GM21381 (cell line): Measurements from ENCODE around the gene MOSPD2.

ENCODE experiments used
- ATAC-seq: cut with Tn5 transposase; IDR thresholded peaks from one replicate; pipeline ENCODE4 v1.9.1; 2021; ENCODE audit warnings: mild to moderate bottlenecking, moderate library complexity; ENCODE audit not compliant: unreplicated experiment

The MOSPD2 gene

DNA sequence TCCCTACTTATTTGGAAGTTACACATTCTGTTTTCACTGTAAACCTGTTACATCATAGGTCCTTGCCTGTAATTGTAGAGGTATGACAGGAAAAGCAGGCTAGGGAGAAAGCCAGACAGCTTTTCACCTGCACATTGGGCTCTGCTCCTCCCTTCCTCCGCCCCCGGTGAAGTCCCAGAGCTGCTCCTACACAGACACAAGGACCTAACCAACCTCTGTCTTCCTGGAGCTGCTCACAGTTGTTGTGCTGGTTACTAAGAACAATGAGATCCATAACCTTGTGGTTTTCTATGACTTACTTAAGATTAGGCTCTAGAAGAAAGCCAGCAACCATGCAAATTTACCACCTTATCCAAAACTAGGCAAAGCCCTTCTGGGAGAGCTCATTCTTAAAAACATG, 40.0 kb downstream of the MOSPD2 start:
- no peak for ATAC-seq

DNA sequence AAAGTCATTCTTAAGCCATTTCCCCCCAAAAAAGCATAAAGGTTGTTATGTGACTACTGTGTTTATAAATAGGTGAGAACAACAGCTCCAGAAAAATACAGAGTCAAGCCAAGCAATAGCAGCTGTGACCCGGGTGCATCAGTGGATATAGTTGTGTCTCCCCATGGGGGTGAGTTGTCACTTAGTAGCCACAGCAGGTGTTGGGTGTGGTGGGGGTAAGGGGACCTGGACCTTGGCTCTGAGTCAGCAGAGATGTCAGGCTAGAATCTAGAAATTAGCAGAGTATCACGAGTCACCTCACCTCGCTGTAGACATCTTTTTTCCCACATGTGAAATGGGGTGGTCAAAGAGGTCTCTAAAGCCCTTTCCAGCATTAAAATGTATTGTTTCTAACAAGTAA, 42.4 kb downstream of the MOSPD2 start:
- ATAC-seq: no peak

DNA sequence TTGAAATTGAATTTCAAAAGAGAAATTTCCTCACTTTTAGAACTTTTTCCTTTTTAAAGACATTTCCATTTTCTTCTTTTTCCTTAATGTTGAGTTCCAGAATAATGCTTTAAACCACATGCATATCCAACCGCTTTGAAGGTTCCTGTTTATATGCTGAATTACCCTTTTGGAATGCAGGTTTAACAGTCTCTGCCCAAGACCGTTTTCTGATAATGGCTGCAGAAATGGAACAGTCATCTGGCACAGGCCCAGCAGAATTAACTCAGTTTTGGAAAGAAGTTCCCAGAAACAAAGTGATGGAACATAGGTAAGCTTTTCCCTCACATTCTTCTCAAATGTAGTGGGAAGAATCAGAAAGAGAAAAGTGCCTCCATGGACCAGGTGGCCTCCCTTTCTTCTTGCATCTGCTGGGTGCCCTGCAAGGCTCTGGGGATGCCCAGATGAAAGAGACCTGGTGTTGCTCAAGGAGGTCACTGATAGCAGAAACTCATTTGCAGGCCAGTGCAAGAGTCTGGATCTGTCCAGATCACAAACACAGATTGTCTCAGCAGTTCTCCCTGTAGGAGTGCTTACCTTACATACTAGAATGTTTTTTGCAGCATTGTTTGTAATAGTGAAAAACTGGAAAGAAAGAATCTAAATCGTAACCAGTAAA, 42.9 kb downstream of the MOSPD2 start:
- ATAC-seq: no peak

DNA sequence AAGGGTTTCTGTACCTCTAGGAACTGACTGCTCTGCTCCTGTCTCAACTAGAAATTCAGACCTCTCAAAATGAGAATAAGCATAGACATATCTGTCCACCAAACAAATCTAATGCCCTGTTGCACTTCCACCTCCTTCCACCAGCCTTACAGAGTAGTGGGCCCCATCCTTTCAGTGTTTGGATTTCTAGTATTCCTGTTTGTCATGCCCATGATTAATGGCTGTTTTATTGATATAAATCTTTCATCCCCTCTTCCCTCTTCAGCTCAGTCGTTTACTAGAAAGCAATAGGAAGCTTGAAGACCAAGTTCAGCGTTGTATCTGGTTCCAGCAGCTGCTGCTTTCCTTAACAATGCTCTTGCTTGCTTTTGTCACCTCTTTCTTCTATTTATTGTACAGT, 46.2 kb downstream of the MOSPD2 start:
- ATAC-seq: no peak

DNA sequence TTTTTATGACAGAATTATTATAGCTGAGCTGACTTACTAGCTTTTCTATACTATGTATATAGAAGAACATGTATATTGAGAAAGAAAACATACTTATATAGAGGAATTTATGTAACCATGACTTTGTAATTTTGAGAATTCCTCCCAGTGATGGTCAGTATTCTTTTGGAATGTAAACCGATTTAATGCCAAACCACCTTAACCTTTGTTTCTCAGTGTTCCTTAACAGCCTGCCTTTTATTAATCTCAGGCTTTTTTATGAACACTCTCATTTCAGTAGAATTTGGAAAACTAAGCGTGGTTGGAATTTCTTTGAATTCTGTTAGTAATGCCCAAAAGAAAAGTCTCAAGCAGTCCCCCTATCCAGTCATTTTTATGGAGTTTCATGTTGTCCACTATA, 47.0 kb downstream of the MOSPD2 start:
- ATAC-seq: no peak

DNA sequence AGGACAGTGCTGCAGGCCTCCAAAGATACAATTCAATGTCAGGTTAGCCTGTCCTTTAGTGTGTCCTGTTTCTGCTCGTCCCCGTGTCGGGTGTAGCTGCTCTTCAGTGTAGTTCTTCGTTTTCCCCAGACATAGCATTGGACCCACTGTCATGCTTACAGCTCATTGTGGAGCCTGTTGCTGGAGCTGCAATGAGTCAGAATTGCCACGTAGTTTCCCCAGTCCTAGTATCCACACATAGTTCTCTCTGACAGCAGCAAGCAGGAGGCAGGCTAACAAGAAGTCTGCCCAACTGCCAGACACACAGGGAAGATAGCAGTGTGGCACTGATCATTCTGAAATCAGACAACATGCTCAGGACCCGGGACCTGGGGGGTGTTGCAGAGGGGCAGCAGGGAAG, 49.2 kb downstream of the MOSPD2 start:
- no peak for ATAC-seq

DNA sequence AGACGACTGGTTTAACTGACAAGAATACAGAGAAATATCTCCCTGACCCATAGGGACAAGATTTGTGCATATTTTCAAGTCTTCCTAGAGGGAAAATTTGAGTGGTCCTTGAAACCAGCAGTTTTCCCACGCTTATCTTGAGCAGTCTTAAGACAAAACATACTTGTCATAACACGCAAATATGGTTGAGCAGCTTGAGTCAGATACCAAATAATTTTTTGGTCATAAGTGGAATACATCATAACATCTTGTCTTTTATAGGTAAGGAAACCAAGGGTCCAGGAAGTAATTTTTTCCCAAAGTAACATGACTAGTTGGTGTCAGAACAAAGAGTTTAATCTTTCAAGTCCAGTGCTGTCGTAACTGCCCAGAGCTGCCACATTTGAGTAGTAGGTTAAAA, 50.5 kb downstream of the MOSPD2 start:
- no peak for ATAC-seq

DNA sequence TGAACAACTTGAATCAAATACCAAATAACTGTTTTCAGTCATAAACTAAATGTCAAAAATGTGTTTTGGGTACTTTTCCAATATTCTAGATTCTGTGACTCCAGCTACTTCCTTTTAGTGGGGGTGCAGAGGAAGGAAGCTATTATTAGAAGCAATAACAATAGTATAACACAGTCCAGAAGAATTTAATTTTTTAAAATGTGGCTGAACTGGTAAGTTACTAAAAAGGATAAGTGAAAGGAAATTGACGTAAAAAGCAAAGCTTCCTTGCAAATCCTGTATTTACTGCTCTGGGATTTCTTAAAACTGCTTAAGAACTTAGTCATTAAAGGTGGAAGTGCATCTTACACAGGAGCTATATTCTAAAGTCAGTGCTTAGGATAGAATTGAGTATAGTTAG, 53.2 kb downstream of the MOSPD2 start:
- ATAC-seq: no peak

DNA sequence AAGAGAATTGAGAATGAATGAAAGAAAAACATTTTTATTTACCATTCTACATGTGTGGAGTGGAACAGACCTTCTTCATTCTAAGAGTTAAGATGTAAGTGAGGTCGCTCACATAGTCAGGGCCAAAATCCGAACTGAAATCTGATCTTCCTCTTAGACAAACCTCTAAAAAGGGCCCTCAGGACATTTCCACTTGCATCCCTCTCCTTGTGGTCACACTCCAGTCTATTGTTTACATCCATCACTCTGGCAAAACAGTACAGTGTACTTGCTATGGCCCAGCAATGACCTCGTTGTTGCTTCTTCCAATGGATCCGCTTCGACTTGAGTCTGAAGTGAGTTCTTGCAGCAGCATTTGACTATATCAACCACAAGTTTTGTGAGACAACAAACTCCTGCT, 54.2 kb downstream of the MOSPD2 start:
- ATAC-seq: no peak

DNA sequence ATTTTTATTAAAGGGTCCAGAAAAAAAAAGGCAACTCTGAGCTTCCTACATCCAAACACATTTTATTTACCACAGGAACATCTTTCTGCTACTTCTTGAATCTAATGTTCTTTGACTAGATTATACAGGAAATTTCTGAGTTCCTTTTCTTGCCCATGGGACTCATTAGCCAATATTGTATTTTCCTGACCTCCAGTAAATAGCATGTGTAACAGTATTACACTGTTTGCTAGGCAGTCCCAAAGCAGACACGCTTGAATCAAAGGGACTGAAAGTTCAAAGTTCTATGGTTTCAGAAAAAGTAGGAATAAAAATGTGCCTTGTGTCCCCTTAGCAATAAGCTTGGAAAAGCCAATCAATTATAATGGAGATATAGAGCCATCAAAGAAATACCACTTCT, 57.4 kb downstream of the MOSPD2 start:
- no peak for ATAC-seq

DNA sequence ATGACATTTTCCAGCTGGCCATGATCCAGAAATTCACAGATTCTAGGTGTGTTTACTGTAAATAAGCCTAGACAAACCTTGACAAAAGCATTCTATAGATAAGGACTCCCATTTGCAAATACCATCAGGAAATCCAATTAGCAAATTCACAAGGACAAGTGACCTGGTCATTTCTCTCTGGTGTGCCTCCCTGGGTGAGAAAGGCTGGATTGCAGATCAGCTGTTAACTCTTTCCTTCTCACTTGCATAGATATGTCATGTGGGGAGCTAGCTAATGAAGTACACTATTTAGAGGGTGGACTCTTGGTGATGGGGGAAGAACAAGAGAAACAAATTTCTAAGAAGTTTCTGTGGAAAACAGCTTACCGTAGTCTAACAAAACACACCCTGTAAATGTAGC, 58.9 kb downstream of the MOSPD2 start:
- ATAC-seq: no peak

DNA sequence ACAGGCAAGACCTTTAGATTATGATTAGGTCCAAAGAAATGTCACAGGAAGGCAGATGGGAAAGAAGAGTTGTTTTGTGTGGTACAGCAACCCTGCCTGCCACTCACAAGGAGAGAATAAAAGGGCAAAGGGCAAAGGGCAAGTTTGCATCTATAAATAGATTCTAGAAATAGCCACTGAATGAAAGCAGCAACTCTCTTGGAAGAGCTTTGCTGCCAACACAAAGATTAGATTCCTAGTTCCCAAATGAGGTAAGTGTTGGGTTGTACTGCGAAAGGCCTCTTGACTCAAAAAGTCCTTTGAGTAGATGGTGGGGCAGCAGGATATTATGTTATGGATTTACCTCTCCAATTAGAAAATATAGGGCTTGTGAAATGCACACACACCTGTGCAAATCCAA, 61.2 kb downstream of the MOSPD2 start:
- no peak for ATAC-seq

DNA sequence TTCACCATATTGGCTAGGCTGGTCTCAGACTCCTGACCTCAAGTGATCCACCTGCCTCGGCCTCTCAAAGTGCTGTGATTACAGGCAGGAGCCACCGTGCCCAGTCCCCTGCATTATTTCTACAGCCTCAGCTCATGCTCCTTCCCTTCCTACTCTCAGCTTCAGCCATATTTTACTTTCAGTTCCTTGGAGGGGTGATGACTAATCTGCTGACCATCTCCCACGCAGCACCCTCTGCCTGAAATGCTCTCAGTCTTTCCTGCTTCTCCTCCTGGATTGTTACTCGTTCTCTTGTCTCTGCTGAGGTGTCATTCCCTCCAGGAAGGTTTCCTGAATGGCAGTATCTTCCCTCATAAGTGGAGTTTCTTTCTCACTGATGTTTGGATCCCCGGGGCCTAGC, 63.3 kb downstream of the MOSPD2 start:
- ATAC-seq: no peak

DNA sequence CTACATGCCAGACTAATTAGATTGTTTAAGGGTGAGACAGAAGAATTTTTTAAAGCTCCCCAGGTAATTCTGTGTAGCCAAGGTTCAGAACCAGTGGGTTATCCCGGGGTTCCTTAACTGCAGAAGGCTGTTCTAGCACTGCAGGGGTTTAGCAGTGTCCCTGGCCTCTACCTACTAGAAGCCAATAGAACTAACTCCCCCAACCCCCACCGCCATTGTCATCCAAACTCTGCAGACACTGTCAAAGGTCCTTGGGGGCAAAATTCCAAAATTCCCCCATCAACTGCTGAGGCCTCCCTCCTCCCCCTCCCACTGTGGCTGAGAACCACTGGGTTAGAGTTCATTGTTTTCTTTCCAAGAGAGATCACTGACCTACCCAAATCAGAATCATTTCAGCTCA, 66.4 kb downstream of the MOSPD2 start:
- ATAC-seq: no peak

DNA sequence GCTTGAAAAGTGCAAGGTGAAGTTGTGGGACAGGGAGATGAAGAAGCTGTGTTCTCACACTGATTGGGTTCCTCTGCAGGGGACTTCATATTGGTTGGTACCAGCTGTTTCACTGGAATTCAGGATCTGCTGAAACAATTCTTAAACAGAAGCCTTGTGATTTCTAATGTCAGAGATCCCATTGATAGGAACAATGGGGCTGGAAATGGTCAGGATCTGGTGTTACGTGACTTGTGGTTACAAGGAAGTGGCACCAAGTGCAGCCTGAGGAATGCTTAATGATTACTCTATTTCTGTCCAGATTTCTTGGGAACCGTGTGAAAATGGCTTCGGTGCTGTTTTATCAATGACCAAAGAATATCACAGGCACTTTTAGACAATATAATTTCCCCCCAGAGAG, 68.1 kb downstream of the MOSPD2 start:
- ATAC-seq: no peak

DNA sequence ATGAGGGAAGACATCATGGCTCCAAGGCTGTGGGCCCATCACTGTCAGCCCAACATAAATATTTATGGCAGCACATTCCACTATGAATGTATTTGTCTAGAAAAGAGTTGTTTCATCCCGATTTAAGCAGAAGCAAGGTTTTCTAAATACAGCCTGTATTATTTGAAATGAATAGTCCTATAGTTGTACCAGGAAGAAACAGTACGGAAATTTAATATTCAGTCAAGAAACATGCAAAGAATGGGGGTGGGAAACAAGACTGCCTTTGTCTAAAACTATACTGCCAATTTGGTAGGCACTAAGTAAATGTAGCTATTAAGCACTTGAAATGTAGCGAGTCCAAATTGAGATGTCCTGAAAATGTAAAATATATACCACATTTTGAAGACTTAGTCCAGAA, 69.1 kb downstream of the MOSPD2 start:
- ATAC-seq: no peak

DNA sequence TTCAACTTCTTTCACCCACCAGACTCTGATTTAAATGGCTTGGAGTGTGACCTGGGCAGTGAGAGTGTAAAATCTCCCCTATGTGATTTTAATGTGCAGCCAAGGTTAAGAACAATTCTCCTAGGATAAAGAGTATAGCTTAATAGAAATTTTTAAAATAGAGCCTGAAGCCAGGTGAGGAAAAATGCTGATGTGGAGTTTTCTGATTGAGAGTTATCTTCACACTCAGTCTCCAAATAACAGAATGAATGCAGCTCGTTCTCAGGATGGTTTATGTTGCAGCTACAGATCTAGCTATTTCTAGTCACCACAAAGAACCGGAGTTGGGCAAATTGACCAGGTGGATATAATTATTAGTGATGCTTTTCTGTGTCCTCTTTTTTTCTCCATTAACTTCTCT, 70.7 kb downstream of the MOSPD2 start:
- no peak for ATAC-seq

DNA sequence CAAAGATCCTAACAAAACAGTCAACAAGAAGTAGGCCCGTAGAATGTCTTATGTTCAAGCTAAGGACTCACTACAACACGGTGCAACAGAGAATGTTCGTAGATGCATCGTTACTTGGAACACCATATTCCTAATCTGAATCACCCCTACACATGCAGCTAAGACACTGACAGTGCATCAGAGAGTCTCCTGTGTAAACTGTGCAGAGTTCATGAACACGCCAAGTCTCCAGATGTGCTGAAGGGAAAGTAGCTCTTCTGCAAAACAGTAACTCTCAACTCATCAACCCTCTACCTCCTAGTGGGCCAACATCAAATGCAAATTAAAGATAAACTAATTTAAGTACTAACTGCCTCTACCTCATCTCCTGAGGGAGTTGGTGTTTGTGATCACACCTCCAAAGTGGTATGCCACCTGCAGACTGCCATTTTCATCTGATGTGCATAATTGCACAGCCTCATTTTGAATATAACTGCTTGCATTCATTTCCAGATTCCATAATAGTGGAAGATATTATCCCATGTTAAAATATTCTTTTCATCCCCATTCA, 73.5 kb downstream of the MOSPD2 start:
- ATAC-seq: no peak

DNA sequence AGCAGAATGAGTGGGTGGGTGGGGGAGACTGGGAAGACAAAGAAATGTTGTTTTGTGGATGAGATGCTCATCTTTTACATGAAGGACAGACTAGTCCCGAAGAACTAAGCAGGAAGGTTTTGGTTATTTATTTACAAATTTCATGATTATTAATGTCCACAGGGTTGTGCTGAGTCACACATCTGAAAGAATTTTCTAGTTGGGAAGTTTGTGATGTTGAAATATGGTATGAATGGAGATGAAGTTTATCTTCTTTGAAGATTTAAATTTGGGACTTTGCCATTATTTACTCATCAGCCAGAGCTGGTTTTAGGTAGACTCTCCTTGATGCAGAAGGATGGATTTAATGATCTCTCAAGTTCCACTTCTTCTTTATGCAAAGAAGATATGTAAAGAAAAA, 75.5 kb downstream of the MOSPD2 start:
- ATAC-seq: no peak

DNA sequence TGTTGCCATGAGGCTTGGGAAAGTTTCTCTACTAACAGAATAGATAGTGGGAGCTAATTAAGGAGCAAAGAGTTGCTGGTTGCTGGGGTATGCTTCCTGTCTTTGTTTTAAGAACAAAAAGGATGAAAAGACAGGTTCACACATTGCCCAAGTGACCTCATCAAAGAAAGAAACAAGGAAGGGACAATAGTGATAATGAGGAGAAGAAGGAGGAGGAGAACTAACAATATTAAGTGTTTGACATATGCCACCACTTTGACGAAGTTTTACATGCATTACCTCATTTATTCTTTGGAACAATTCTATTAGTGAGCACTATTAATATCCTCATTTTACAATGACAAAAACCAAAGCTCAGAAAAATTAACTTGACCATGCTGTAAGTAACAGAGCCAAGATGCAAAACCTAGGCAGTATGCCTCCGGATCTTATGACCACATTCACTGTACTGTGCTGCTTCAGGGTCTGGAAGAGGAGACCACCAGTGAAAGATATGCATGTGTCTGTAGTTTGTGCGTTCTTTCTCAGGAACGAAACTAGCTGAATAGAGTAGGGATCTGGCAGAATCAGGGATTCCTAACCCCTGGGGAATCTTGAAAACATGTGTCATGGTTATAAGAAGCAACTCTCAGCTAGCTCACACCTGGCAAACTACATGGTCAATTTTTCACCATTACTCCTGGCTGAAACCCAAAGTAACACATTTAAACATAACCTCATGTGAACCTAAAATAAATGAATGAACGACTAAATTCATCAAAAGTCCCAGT, 83.8 kb downstream of the MOSPD2 start:
- ATAC-seq: no peak

DNA sequence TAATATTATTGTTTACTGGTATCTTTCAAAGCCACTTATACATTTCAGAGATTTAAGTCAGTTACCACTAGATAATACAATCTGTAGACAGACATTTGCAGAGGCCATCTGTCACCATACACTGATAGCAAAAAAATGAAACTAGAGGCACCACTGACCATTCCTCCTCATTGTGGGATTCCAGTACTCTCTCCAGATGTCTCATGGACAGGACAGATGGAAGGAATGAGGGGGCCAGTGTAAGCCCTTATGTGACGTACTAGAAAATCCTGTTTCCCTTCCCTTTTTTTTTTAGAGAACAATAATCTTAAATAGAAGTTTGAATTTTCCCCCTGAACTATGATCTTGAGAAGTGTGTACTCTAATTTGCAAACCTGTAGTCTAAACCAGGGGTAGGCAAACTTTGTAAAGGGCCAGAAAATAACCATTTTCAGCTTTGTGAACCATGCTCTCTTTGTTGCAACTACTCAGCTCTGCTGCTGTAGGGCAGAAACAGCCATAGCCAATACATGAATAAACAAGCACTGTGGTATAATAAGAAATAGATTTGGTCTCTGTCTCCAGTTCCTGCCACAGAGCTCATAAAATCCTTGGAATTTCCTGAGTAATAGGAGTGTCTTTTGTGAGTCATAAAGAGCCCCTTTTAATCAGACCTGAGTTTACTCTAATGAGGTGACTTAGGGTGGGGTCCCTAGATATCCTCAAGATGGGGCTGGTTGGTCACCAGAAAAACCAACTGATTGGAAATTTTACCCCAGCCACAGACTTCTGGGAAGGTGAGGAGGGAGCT, 90.4 kb downstream of the MOSPD2 start:
- ATAC-seq: no peak

DNA sequence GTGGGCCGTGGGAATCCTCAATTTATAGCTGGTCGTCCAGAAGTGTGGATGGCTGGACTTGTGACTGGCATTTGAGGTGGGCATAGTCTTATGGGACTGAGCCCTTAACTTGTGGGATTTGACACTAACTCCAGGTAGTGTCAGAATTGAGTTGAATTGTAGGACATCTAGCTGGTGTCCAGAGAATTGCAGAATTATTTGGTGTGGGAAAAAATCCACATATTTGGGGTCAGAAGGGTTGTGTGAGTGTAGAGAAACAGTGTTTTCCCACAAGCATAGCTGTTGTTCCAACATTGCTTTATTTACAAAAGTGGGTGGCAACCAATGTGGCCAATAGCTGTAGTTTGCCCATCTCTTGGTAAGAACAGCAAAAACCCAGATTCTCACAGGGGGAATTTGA, 91.3 kb downstream of the MOSPD2 start:
- ATAC-seq: no peak
